GM12878 (cell line): ENCODE measurements around the gene OFD1. TPM values are rescaled to one million over a fixed set of nuclear protein-coding genes. Genes with fewer than 3 reads are reported as not detected.

Experiments used
- IRF4 ChIP-seq: IDR thresholded peaks from 2 replicates; pipeline ENCODE4 v1.6.1; 2011; ENCODE audit warnings: low read depth, low read length
- RELA ChIP-seq: fragments of 450-650 bp; IDR thresholded peaks from 2 replicates; pipeline ENCODE4 v1.8.0; 2014; ENCODE audit warnings: borderline replicate concordance; ENCODE audit not compliant: partially characterized antibody
- SPI1 ChIP-seq: IDR thresholded peaks from 2 replicates; pipeline ENCODE4 v1.6.1; 2011; ENCODE audit warnings: low read depth, mild to moderate bottlenecking, low read length, moderate library complexity, borderline replicate concordance; ENCODE audit not compliant: insufficient read depth
- polyA plus RNA-seq, 11 experiments: library from polyadenylated mRNA; depleted of rRNA in 4 of 11; unstranded in 6 of 11; stranded (reverse) in 5 of 11; fragments of >200 nt; fragmentation: Nextera tagmentation in 4 of 11; fragmentation: Illumina TruSeq in 1 of 11; extraction: Ambion mirVana in 4 of 11; extraction: Trizol in 1 of 11; gene quantifications; 1 replicate in 1 of 11; 2 replicates in 10 of 11; pipeline versions ENCODE4 v1.2.1 to v1.2.3, GENCODE V29; 2011 to 2016; ENCODE audit warnings: inconsistent platforms in 2 of 11, missing spikeins in 2 of 11, low read depth in 1 of 11
- total RNA-seq, 4 experiments: library from RNA; depleted of rRNA in 3 of 4; stranded (reverse); fragments of >200 nt in 3 of 4; fragmentation: Illumina TruSeq in 1 of 4; extraction: Trizol in 1 of 4; gene quantifications; 2 replicates each; pipeline versions ENCODE4 v1.2.1 to v1.2.3, GENCODE V29; 2013 to 2021
- TF ChIP-seq, protein P1 (sequence below): IDR thresholded peaks from 2 replicates; pipeline ENCODE4 v1.6.1; 2012; ENCODE audit warnings: mild to moderate bottlenecking, low read depth, low read length
- TF ChIP-seq, protein P2 (sequence below): fragments of 450-650 bp; IDR thresholded peaks from 2 replicates; pipeline ENCODE4 v1.6.1; 2017; ENCODE audit warnings: low read depth, mild to moderate bottlenecking, moderate library complexity

The OFD1 gene
- total and polyA plus RNA-seq, 10 of the 15 experiments (the other 5 are each of a cell fraction or from before 2014, with no cell fraction given) = 22.4 to 77.2 (median 34.1) TPM

DNA sequence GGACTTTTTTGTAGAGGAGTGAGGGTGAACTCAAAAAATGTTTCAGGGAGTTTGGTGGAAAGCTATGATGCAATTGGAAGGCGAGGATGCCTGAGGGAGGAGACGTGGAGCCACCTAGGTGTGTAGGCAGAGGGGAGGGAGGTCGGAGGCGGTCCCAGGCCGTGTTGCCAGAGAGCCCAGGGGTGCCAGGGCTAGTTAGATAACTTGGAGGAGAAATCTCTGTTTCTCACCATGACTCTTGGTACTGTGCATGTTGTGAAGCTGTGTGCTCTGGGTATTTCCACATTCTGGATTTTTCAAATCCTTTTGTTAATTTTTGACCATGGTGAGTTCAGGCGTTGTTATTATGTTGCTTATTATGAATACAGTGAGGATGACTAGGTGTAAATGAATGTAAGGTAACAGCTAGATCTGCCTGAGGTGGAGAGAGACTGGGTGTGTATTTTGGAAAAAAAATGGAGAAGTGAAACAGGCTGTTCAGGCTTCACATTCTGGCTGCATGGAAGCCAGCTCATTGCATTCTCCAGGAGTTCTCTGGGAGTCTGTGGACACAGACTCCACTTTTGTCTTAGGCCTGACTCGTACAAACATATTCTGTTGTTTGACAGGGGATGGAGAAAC lies 41.1 kb upstream of the OFD1 start (continued):
- TF ChIP-seq, protein P1, sequence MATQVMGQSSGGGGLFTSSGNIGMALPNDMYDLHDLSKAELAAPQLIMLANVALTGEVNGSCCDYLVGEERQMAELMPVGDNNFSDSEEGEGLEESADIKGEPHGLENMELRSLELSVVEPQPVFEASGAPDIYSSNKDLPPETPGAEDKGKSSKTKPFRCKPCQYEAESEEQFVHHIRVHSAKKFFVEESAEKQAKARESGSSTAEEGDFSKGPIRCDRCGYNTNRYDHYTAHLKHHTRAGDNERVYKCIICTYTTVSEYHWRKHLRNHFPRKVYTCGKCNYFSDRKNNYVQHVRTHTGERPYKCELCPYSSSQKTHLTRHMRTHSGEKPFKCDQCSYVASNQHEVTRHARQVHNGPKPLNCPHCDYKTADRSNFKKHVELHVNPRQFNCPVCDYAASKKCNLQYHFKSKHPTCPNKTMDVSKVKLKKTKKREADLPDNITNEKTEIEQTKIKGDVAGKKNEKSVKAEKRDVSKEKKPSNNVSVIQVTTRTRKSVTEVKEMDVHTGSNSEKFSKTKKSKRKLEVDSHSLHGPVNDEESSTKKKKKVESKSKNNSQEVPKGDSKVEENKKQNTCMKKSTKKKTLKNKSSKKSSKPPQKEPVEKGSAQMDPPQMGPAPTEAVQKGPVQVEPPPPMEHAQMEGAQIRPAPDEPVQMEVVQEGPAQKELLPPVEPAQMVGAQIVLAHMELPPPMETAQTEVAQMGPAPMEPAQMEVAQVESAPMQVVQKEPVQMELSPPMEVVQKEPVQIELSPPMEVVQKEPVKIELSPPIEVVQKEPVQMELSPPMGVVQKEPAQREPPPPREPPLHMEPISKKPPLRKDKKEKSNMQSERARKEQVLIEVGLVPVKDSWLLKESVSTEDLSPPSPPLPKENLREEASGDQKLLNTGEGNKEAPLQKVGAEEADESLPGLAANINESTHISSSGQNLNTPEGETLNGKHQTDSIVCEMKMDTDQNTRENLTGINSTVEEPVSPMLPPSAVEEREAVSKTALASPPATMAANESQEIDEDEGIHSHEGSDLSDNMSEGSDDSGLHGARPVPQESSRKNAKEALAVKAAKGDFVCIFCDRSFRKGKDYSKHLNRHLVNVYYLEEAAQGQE = no peak
- peak; percentile 90 for TF ChIP-seq SPI1
- TF ChIP-seq IRF4 = 0 out of 2 replicates have a peak, but pooled peaks have one; percentile 28
- TF ChIP-seq, protein P2, sequence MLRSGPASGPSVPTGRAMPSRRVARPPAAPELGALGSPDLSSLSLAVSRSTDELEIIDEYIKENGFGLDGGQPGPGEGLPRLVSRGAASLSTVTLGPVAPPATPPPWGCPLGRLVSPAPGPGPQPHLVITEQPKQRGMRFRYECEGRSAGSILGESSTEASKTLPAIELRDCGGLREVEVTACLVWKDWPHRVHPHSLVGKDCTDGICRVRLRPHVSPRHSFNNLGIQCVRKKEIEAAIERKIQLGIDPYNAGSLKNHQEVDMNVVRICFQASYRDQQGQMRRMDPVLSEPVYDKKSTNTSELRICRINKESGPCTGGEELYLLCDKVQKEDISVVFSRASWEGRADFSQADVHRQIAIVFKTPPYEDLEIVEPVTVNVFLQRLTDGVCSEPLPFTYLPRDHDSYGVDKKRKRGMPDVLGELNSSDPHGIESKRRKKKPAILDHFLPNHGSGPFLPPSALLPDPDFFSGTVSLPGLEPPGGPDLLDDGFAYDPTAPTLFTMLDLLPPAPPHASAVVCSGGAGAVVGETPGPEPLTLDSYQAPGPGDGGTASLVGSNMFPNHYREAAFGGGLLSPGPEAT = peak; percentile 14; the same call in 1 of the 2 replicates
- TF ChIP-seq RELA = no peak
- TF ChIP-seq, all 136 proteins: peak for 6
